SK-N-SH (cell line): Measurements from ENCODE around the gene ZDHHC14. TPM values are rescaled to one million over a fixed set of nuclear protein-coding genes. Genes with fewer than 3 reads are reported as not detected.

Source experiments
- CTCF ChIA-PET: fragments of 300-600, 350-600 bp; formaldehyde crosslinking; extraction: SDS; loops from one replicate; lab custom pipeline; 2021; lab: Yijun Ruan, JAX
- POLR2A ChIA-PET: fragments of 350-600 bp; sonication (Branson Sonifier 250); formaldehyde crosslinking; extraction: SDS; loops from one replicate; lab custom pipeline; 2020; ENCODE audit warnings: antibody characterized with exemption, inconsistent platforms; lab: Yijun Ruan, JAX
- DNase-seq: peaks from one replicate; pipeline ENCODE4 v3.0.0; 2012
- H2AFZ ChIP-seq: fragments of 200-600 bp; sonication (generic); 2 replicates; pipeline ENCODE4 v1.8.1; 2016; ENCODE audit warnings: antibody characterized with exemption, mild to moderate bottlenecking, low read depth
- H3F3A ChIP-seq: fragments of 200-600 bp; sonication (generic); replicated peaks from 2 replicates; pipeline ENCODE3; 2016; ENCODE audit warnings: antibody characterized with exemption, mild to moderate bottlenecking; ENCODE audit not compliant: insufficient read depth
- H3K27ac ChIP-seq, 2 experiments: fragments of 200-500 bp in 1 of 2; fragments of 200-600 bp in 1 of 2; sonication (Bioruptor generic) in 1 of 2; sonication (generic), shearing (Covaris generic) in 1 of 2; 2 replicates each; pipeline versions ENCODE4 v1.5.1 to v1.6.1; 2014 to 2016; ENCODE audit warnings: low read depth in 2 of 2, inconsistent platforms in 1 of 2, low read length in 1 of 2, mild to moderate bottlenecking in 1 of 2, mixed read lengths in 1 of 2
- H3K27me3 ChIP-seq: fragments of 200-600 bp; sonication (generic), shearing (Covaris generic); 2 replicates; pipeline ENCODE4 v1.6.1; 2016; ENCODE audit warnings: mixed run types; ENCODE audit not compliant: insufficient read depth
- H3K36me3 ChIP-seq, 2 experiments: fragments of 200-500 bp in 1 of 2; fragments of 200-600 bp in 1 of 2; sonication (Bioruptor generic) in 1 of 2; sonication (generic) in 1 of 2; replicated peaks in 1 of 2; 2 replicates each; pipeline versions ENCODE3 to v1.5.1; 2014 to 2016; ENCODE audit warnings: low read length in 1 of 2, mild to moderate bottlenecking in 1 of 2; ENCODE audit not compliant: insufficient read depth in 2 of 2, control insufficient read depth in 1 of 2
- H3K4me1 ChIP-seq, 2 experiments: fragments of 200-500 bp in 1 of 2; fragments of 200-600 bp in 1 of 2; sonication (Bioruptor generic) in 1 of 2; sonication (generic), shearing (Covaris generic) in 1 of 2; 2 replicates each; pipeline versions ENCODE4 v1.5.1 to v1.6.1; 2014 to 2016; ENCODE audit warnings: low read depth in 1 of 2, low read length in 1 of 2, mixed run types in 1 of 2; ENCODE audit not compliant: insufficient read depth in 2 of 2, control insufficient read depth in 1 of 2
- H3K4me2 ChIP-seq: fragments of 200-600 bp; sonication (generic), shearing (Covaris generic); 2 replicates; pipeline ENCODE4 v1.6.1; 2017; ENCODE audit warnings: mixed run types
- H3K4me3 ChIP-seq, 2 experiments: fragments of 200-500 bp in 1 of 2; fragments of 200-600 bp in 1 of 2; sonication (Bioruptor generic) in 1 of 2; sonication (generic), shearing (Covaris generic) in 1 of 2; 2 replicates each; pipeline versions ENCODE4 v1.5.1 to v1.8.1; 2014 to 2016; ENCODE audit warnings: low read depth in 2 of 2, inconsistent platforms in 1 of 2, low read length in 1 of 2, mild to moderate bottlenecking in 1 of 2, mixed read lengths in 1 of 2, moderate library complexity in 1 of 2
- H3K79me2 ChIP-seq: fragments of 200-600 bp; sonication (generic); 2 replicates; pipeline ENCODE4 v1.8.1; 2017; ENCODE audit warnings: mild to moderate bottlenecking; ENCODE audit not compliant: insufficient read depth
- H3K9ac ChIP-seq: fragments of 200-600 bp; sonication (generic); 2 replicates; pipeline ENCODE4 v1.6.1; 2017; ENCODE audit warnings: mixed run types
- H3K9me2 ChIP-seq: fragments of 200-600 bp; sonication (generic); 2 replicates; pipeline ENCODE4 v1.6.1; 2017; ENCODE audit warnings: mixed run types
- H3K9me3 ChIP-seq: fragments of 200-600 bp; sonication (generic); 2 replicates; pipeline ENCODE4 v1.6.1; 2017; ENCODE audit warnings: mixed run types, mild to moderate bottlenecking, moderate library complexity
- H4K20me1 ChIP-seq: fragments of 200-600 bp; sonication (generic); 2 replicates; pipeline ENCODE4 v1.6.1; 2017; ENCODE audit warnings: mild to moderate bottlenecking, mixed run types; ENCODE audit not compliant: insufficient read depth
- CHD2 ChIP-seq: fragments of 150-350 bp; IDR thresholded peaks from 2 replicates; pipeline ENCODE4 v1.6.1; 2018; ENCODE audit warnings: low read length; ENCODE audit not compliant: partially characterized antibody
- ELF1 ChIP-seq: IDR thresholded peaks from 2 replicates; pipeline ENCODE4 v1.4.0; 2012
- EZH2phosphoT487 ChIP-seq: fragments of 200-600 bp; sonication (generic); IDR thresholded peaks from 2 replicates; pipeline ENCODE4 v1.6.1; 2017; ENCODE audit warnings: low read depth, mixed run types, mild to moderate bottlenecking, antibody characterized with exemption, moderate library complexity, borderline replicate concordance
- FOXJ3 ChIP-seq: sonication (generic); formaldehyde crosslinking; IDR thresholded peaks from 2 replicates; pipeline ENCODE4 v1.5.1; 2020; ENCODE audit warnings: mild to moderate bottlenecking, missing genetic modification reagents
- JUND ChIP-seq: IDR thresholded peaks from 2 replicates; pipeline ENCODE4 v1.4.0; 2012
- MEF2A ChIP-seq: IDR thresholded peaks from 2 replicates; pipeline ENCODE4 v1.4.0; 2012; ENCODE audit warnings: low read depth, borderline replicate concordance
- MXI1 ChIP-seq: IDR thresholded peaks from 2 replicates; pipeline ENCODE4 v1.6.1; 2012; ENCODE audit warnings: mild to moderate bottlenecking, low read depth, low read length, improper control_type of control experiment
- RAD21 ChIP-seq: IDR thresholded peaks from 2 replicates; pipeline ENCODE4 v1.6.1; 2012; ENCODE audit warnings: mild to moderate bottlenecking, low read length
- RCOR1 ChIP-seq: fragments of 150-350 bp; IDR thresholded peaks from 2 replicates; pipeline ENCODE4 v1.6.1; 2017; ENCODE audit warnings: antibody characterized with exemption, low read length
- SIN3A ChIP-seq: IDR thresholded peaks from 2 replicates; pipeline ENCODE4 v1.6.1; 2012; ENCODE audit warnings: low read depth, mild to moderate bottlenecking, low read length, moderate library complexity, borderline replicate concordance
- SMC3 ChIP-seq: IDR thresholded peaks from 2 replicates; pipeline ENCODE4 v1.6.1; 2012; ENCODE audit warnings: low read depth, low read length, improper control_type of control experiment
- TAF1 ChIP-seq: IDR thresholded peaks from 2 replicates; pipeline ENCODE4 v1.6.1; 2012; ENCODE audit warnings: low read depth, mild to moderate bottlenecking, low read length, moderate library complexity, borderline replicate concordance
- TEAD4 ChIP-seq: IDR thresholded peaks from 2 replicates; pipeline ENCODE4 v1.4.0; 2012; ENCODE audit warnings: mild to moderate bottlenecking, borderline replicate concordance; ENCODE audit not compliant: insufficient read depth
- YY1 ChIP-seq: IDR thresholded peaks from 2 replicates; pipeline ENCODE4 v1.4.0; 2012; ENCODE audit warnings: low read depth, mild to moderate bottlenecking
- ZBTB33 ChIP-seq: IDR thresholded peaks from 2 replicates; pipeline ENCODE4 v1.4.0; 2012; ENCODE audit warnings: low read depth, borderline replicate concordance
- WGBS: methylation state at CpG from one replicate; pipeline ENCODE4 v1.1.6; 2017; ENCODE audit warnings: low lambda C conversion rate; 5-methylcytosine and 5-hydroxymethylcytosine counted together
- polyA plus RNA-seq, 3 experiments: library from polyadenylated mRNA; depleted of rRNA; stranded (reverse); fragments of >200 nt; gene quantifications; 2 replicates each; pipeline ENCODE4 v1.2.3, GENCODE V29; 2012
- TF ChIP-seq, protein P1 (sequence below): fragments of 150-350 bp; IDR thresholded peaks from 2 replicates; pipeline ENCODE4 v1.6.1; 2017; ENCODE audit warnings: antibody characterized with exemption, low read length, low read depth, borderline replicate concordance

ZDHHC14 gene
- polyA plus RNA-seq, 1 of the 3 experiments (the other 2 are of a cell fraction): 5.4 TPM

- no peak overlapping the region for H2AFZ ChIP-seq
- no peaks in the 10 kb centered on the region for H3K79me2 ChIP-seq
- peaks cover 6 to 15% of the 10 kb centered on the region in 2 experiments; a peak in 3 of 4 replicates for H3K4me1 ChIP-seq
- no peaks in the 10 kb centered on the region for H3K9me3 ChIP-seq
- no peaks in the 10 kb centered on the region for H4K20me1 ChIP-seq
- WGBS: 79% methylated on average over 5 of the region's 5 CpGs
- peaks cover 3% of the 10 kb centered on the region for H3F3A ChIP-seq
- no peak overlapping the region for H3K9ac ChIP-seq
- H3K27ac ChIP-seq: no peak overlapping the region
- H3K4me2 ChIP-seq: no peak overlapping the region
- POLR2A ChIA-PET: no interaction called here
- DNase-seq: no peak
- no peak for TF ChIP-seq TEAD4
- no peak for TF ChIP-seq CHD2
- TF ChIP-seq EZH2phosphoT487: no peak
- no peak for TF ChIP-seq FOXJ3 (CRISPR knock-in tag)
- TF ChIP-seq ELF1: no peak
- TF ChIP-seq, protein P1, sequence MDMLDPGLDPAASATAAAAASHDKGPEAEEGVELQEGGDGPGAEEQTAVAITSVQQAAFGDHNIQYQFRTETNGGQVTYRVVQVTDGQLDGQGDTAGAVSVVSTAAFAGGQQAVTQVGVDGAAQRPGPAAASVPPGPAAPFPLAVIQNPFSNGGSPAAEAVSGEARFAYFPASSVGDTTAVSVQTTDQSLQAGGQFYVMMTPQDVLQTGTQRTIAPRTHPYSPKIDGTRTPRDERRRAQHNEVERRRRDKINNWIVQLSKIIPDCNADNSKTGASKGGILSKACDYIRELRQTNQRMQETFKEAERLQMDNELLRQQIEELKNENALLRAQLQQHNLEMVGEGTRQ: no peak
- no peak for TF ChIP-seq SMC3
- no peak for TF ChIP-seq RAD21
- TF ChIP-seq JUND: no peak
- no peak for TF ChIP-seq MEF2A
- no peak for TF ChIP-seq MXI1
- TF ChIP-seq TAF1: no peak
- TF ChIP-seq RCOR1: no peak
- no peak for TF ChIP-seq ZBTB33
- TF ChIP-seq SIN3A: no peak
- no peak for TF ChIP-seq YY1
- H3K36me3 ChIP-seq: no peaks in the 10 kb centered on the region
- H3K9me2 ChIP-seq: no peaks in the 10 kb centered on the region
- no peak overlapping the region for H3K4me3 ChIP-seq
- CTCF ChIA-PET: interaction anchor here (1.0 to 1.8 kb wide), 3 partner anchors 33 to 348 kb away, joined by 3 to 9 read pairs (median 6); no protein-coding TSS in a partner anchor
- H3K27me3 ChIP-seq: no peaks in the 10 kb centered on the region
These were observed 343.3 kb downstream of the ZDHHC14 start for GRCh38 chr6:157724138-157724820.
